Endodermal cell (in vitro differentiated cells): ENCODE data around the gene ST3GAL4. TPM values are rescaled to one million over a fixed set of nuclear protein-coding genes. Genes with fewer than 3 reads are reported as not detected.

Experiments
- DNase-seq: peaks from one replicate; pipeline ENCODE4 v3.0.0-alpha.2; 2017
- H3K27ac ChIP-seq: 2 replicates; pipeline ENCODE4 v1.5.1; 2013; ENCODE audit warnings: mild to moderate bottlenecking, low read depth, low read length, moderate library complexity
- H3K27me3 ChIP-seq: 2 replicates; pipeline ENCODE4 v1.6.1; 2013; ENCODE audit warnings: mild to moderate bottlenecking, low read length, moderate library complexity; ENCODE audit not compliant: insufficient read depth, control insufficient read depth, poor library complexity, severe bottlenecking
- H3K36me3 ChIP-seq: 2 replicates; pipeline ENCODE4 v1.7.0; 2013; ENCODE audit warnings: mild to moderate bottlenecking, low read length, moderate library complexity; ENCODE audit not compliant: control insufficient read depth, insufficient read depth
- H3K4me1 ChIP-seq: one replicate; pipeline ENCODE4 v1.7.0; 2013; ENCODE audit warnings: low read length; ENCODE audit not compliant: control insufficient read depth, insufficient read depth
- H3K4me3 ChIP-seq: 2 replicates; pipeline ENCODE4 v1.5.1; 2013; ENCODE audit warnings: mild to moderate bottlenecking, low read length, moderate library complexity
- H3K9ac ChIP-seq: 2 replicates; pipeline ENCODE4 v1.6.1; 2013; ENCODE audit warnings: mild to moderate bottlenecking, low read length, moderate library complexity; ENCODE audit not compliant: poor library complexity, severe bottlenecking; ENCODE audit errors: extremely low read depth
- H3K9me3 ChIP-seq: 2 replicates; pipeline ENCODE4 v1.6.1; 2013; ENCODE audit warnings: mild to moderate bottlenecking, low read length, moderate library complexity; ENCODE audit not compliant: control insufficient read depth
- H3K27ac Mint-ChIP-seq: 2 replicates; pipeline ENCODE4 v1.8.0; 2020; ENCODE audit warnings: mixed read lengths
- H3K27me3 Mint-ChIP-seq: 2 replicates; pipeline ENCODE4 v1.8.0; 2021; ENCODE audit warnings: mild to moderate bottlenecking, mixed read lengths; ENCODE audit not compliant: insufficient read depth
- H3K36me3 Mint-ChIP-seq: 2 replicates; pipeline ENCODE4 v1.8.0; 2020; ENCODE audit warnings: low read depth, mixed read lengths
- H3K4me1 Mint-ChIP-seq: 2 replicates; pipeline ENCODE4 v1.8.0; 2020; ENCODE audit warnings: mixed read lengths
- H3K4me3 Mint-ChIP-seq: 2 replicates; pipeline ENCODE4 v1.8.0; 2020; ENCODE audit warnings: mild to moderate bottlenecking, moderate library complexity, mixed read lengths
- H3K9me3 Mint-ChIP-seq: 2 replicates; pipeline ENCODE4 v1.8.0; 2020; ENCODE audit warnings: mild to moderate bottlenecking, mixed read lengths
- WGBS, 2 experiments: methylation state at CpG; one replicate each; pipeline versions ENCODE4 v1.1.5 to v1.1.7; 2013; ENCODE audit warnings: missing lambda C conversion rate in 2 of 2, mixed read lengths in 1 of 2; ENCODE audit not compliant: insufficient coverage in 1 of 2, insufficient read length in 1 of 2; 5-methylcytosine and 5-hydroxymethylcytosine counted together
- total RNA-seq, 2 donors: library from RNA; stranded (reverse); fragmentation: NEBNext Ultra II Directional in 1 of 2; extraction: Animal tissue kit (Norgen Biotek cat#: 25700) in 1 of 2; gene quantifications; 2 replicates in 1 of 2; 3 replicates in 1 of 2; pipeline ENCODE4 v1.2.1, GENCODE V29; 2021
- TF ChIP-seq, protein P1 (sequence below): fragments of 200-600 bp; sonication (generic); conservative IDR thresholded peaks from 2 replicates; pipeline ENCODE4 v1.5.0; 2021; ENCODE audit warnings: antibody characterized with exemption, mild to moderate bottlenecking

The ST3GAL4 gene
- total RNA-seq, 2 donors from 2014 or later: 16.5 to 21.5 TPM

DNA sequence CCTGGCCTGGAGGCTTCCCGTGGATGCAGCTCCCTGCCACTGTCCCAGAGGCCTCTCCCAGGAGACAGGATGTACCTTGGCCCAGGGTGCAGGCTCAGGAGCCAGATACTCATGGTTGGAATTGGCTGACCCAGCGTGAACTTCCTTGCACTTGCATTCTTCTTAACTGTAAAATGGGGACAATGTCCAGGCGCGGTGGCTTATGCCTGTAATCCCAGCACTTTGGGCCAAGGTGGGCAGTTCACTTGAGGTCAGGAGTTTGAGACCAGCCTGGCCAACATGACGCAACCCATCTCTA is 20.1 kb upstream of the ST3GAL4 start:
- 94 to 100% methylated on average over 1 to 5 of the region's 5 CpGs for WGBS, 2 experiments
- no peak overlapping the region for H3K4me3 Mint-ChIP-seq
- peaks cover 7% of the 10 kb centered on the region for H3K4me1 Mint-ChIP-seq
- no peaks in the 10 kb centered on the region for H3K9me3 Mint-ChIP-seq
- H3K27me3 Mint-ChIP-seq: no peaks in the 10 kb centered on the region
- no peaks in the 10 kb centered on the region for H3K36me3 ChIP-seq
- DNase-seq: no peak
- H3K27ac ChIP-seq: no peak overlapping the region
- peaks cover 33% of the 10 kb centered on the region for H3K36me3 Mint-ChIP-seq
- no peak overlapping the region for H3K9ac ChIP-seq
- no peak overlapping the region for H3K27ac Mint-ChIP-seq
- H3K27me3 ChIP-seq: no peaks in the 10 kb centered on the region
- TF ChIP-seq, protein P1, sequence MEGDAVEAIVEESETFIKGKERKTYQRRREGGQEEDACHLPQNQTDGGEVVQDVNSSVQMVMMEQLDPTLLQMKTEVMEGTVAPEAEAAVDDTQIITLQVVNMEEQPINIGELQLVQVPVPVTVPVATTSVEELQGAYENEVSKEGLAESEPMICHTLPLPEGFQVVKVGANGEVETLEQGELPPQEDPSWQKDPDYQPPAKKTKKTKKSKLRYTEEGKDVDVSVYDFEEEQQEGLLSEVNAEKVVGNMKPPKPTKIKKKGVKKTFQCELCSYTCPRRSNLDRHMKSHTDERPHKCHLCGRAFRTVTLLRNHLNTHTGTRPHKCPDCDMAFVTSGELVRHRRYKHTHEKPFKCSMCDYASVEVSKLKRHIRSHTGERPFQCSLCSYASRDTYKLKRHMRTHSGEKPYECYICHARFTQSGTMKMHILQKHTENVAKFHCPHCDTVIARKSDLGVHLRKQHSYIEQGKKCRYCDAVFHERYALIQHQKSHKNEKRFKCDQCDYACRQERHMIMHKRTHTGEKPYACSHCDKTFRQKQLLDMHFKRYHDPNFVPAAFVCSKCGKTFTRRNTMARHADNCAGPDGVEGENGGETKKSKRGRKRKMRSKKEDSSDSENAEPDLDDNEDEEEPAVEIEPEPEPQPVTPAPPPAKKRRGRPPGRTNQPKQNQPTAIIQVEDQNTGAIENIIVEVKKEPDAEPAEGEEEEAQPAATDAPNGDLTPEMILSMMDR: no peak
- H3K4me3 ChIP-seq: no peak overlapping the region
- H3K9me3 ChIP-seq: no peaks in the 10 kb centered on the region
- no peaks in the 10 kb centered on the region for H3K4me1 ChIP-seq

DNA sequence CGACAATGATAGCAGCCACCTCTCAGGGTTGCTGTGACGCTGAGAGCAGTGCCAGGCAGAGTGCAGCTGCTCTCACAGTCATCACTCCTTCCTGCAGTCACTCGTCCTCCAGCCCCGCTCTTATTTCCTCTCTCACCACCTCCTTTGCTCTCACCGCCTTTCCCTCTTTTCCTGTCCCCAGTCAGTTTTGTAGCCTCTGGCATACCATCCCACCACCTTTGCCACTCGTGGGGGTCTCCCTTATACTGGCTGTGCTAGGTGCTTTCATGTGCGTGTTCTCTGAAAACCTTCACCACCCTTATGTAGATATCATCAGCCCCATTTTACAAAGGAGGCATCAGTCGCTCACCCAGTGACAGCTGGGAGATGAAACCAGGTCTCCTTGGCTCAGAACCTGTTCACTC is 19.3 kb upstream of the ST3GAL4 start:
- whole genome bisulfite sequencing, 2 experiments: 81 to 96% methylated on average over 3 to 8 of the region's 8 CpGs

DNA sequence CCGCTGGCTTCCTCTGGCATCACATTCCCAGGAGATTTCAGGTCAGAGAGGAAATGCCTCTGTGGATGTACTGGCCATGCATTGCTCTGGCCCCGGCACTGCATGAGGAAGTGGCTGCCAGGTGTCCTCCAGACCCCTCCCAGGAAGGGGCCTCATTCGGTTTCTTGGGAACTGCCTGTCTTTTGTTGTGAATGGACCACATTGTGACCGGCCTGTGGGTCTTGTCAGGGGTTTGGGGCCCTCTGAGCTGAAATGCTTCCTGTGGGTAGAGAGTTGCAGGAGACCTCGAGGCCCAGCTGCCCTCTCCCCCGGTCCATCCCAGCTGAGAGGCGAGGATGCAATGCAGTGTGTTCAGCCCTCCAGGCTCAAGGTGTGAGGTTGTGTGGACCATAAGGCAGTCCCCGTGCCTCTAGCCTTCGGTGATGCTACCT is 18.8 kb upstream of the ST3GAL4 start:
- peaks cover 7% of the 10 kb centered on the region for H3K4me1 Mint-ChIP-seq
- Histone ChIP-seq H3K4me3 (no peak overlapping the region), H3K27ac (no peak overlapping the region), H3K27me3 (no peaks in the 10 kb centered on the region), H3K4me1 (no peaks in the 10 kb centered on the region), H3K9me3 (no peaks in the 10 kb centered on the region), H3K9ac (no peak overlapping the region), H3K36me3 (peaks cover 3% of the 10 kb centered on the region)
- peaks cover 34% of the 10 kb centered on the region for H3K36me3 Mint-ChIP-seq
- no peak overlapping the region for H3K27ac Mint-ChIP-seq
- no peak for DNase-seq
- WGBS, 2 experiments: 88 to 97% methylated on average over 7 to 9 of the region's 9 CpGs
- no peaks in the 10 kb centered on the region for H3K9me3 Mint-ChIP-seq
- H3K27me3 Mint-ChIP-seq: no peaks in the 10 kb centered on the region
- TF ChIP-seq, protein P1: no peak
- no peak overlapping the region for H3K4me3 Mint-ChIP-seq

More for the DNA sequence above, 19.3 kb upstream of the ST3GAL4 start:
- H3K4me3 ChIP-seq: no peak overlapping the region
- no peaks in the 10 kb centered on the region for H3K27me3 ChIP-seq
- H3K27ac ChIP-seq: no peak overlapping the region
- no peaks in the 10 kb centered on the region for H3K36me3 ChIP-seq
- no peak overlapping the region for H3K9ac ChIP-seq
- Mint-ChIP-seq H3K9me3 (no peaks in the 10 kb centered on the region), H3K36me3 (peaks cover 34% of the 10 kb centered on the region), H3K27me3 (no peaks in the 10 kb centered on the region), H3K27ac (no peak overlapping the region), H3K4me3 (no peak overlapping the region), H3K4me1 (peaks cover 7% of the 10 kb centered on the region)
- H3K4me1 ChIP-seq: no peaks in the 10 kb centered on the region
- TF ChIP-seq, protein P1: no peak
- no peak for DNase-seq
- H3K9me3 ChIP-seq: no peaks in the 10 kb centered on the region
